Measurements from ENCODE around the gene ALAS2. TPM values are rescaled to one million over a fixed set of nuclear protein-coding genes. Genes with fewer than 3 reads are reported as not detected.
A peak's percentile ranks its signal among the peaks of the same experiment; 100 is the strongest.
"Not testable (repeated sequence)": the region's sequence is repeated elsewhere in the genome, so short reads cannot be mapped to it uniquely, and the experiment has no call there.

Gene ALAS2
- total RNA-seq, 1 experiment from 2014 or later = not detected

DNA sequence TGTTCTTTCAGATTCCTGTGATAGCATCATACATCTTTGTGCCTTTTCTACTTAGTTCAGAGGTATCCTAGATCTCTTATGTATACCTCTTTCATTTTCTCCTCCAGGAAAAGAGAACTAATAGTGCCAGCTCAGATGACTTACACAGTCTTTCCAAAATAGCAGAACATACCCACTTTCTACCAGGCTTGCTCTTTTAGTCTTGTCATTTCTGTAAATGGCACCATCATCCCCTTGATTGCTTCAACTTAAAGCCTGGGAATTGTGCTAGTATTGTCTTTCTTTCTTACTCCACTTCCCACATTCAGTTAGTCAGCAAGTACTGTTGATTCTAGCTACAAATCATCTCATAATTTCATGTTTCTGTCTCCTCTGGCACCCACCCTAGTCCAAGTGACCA is 25.5 kb downstream of the ALAS2 start:
- DNase-seq (ENCODE audit: low spot score) = no peak

DNA sequence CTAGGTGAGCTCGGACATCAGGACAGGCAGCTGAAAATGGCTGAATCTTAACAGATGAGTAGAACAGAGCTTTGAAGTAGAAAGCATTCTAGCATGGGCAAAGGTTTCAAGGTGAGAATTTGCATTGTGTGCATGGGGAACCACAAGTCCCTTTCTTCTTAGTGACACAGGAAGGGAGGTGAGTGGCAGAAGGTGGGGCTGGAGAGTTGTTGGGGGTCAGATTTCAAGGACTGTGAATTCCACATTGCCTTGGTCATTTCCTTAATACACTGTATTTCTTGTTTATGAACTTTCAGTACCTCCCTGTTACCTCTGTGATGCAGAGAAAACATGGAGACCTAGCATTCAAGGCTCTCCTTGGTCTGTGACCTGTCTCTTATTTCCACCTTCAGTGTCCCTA is 26.5 kb downstream of the ALAS2 start:
- no peak for DNase-seq (ENCODE audit: low spot score)

DNA sequence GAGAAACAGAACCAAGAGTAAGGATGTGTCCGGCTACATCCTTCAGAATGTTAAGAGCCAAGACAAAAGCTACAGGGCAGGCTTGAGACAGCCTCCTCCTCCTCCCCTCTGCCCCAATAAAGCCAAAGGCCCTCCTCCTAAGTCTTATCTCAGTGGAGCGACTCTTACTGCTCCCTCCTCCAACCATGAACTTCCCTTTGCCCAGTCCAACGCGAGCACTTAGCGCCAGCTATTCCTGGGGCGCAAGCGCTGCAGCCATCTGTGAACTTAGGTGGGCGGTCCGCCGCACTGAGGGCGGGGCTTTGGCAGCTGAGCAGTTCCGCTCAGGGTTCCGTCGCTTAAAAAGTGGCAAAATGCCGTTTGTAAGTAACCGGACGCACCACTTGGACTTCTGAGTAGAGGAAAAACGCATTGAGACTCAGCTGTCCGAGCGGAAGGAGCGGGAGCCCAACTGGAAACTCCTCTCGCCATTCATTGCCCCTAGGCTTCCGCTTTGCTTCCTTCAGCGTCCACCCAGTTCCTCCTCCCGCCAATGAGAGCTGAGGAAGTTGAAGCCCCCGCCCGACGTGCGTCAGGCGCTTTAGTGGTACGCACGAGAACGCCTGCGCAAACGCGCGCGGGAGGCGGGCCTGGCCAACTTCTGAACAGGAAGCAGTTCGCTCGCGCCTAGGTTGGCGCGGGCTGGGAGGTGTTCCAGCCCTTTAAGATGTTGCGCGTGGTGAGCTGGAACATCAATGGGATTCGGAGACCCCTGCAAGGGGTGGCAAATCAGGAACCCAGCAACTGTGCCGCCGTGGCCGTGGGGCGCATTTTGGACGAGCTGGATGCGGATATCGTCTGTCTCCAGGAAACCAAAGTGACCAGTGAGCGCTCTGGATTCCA is 30.8 kb downstream of the ALAS2 start, which contains the start of gene APEX2:
Gene APEX2, plus strand, starts transcription at position 647 of the 882 bp plus-strand sequence. Its CDS starts 60 bp downstream, at position 707.
- DNase-seq (ENCODE audit: low spot score) = peak; percentile 91

DNA sequence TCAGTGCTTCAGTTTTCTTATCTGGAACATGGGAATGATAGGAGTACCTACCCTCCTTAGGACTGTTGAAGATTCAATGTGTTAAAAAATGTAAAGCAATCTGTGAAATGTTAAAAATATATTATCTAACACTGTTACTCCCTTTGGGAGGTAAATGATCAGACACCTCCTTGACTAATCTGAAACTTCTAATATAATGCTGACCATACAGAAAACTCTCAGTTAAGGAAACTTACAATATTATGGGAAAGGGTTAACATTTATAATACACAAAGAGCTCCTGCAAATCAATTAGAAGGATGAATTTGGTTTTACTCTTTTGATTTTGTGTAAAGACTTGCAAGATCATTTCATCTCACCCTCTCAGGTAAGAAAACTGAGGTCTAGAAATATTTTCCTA is 35.2 kb downstream of the ALAS2 start:
- DNase-seq (ENCODE audit: low spot score) = no peak

- no peak for DNase-seq (ENCODE audit: low spot score)
Measured at GRCh38 chrX:54994668-54995351, 36.0 kb downstream of the ALAS2 start.

- DNase-seq (ENCODE audit: low spot score) = no peak
Measured at GRCh38 chrX:54994099-54994498, 36.7 kb downstream of the ALAS2 start, which contains the start of gene PFKFB1. Gene PFKFB1 (minus strand): TSS chrX:54994188. CDS start chrX:54994007, 181 bp downstream.

- DNase-seq (ENCODE audit: low spot score) = no peak
Measured at GRCh38 chrX:54992911-54993622, 37.7 kb downstream of the ALAS2 start.

GRCh38 chrX:54991706-54992105 is 39.1 kb downstream of the ALAS2 start:
- no peak for DNase-seq (ENCODE audit: low spot score)

GRCh38 chrX:54983306-54983705 is 47.5 kb downstream of the ALAS2 start:
- not testable (repeated sequence) for DNase-seq (ENCODE audit: low spot score)

GRCh38 chrX:54980334-54980733 is 50.4 kb downstream of the ALAS2 start:
- no peak for DNase-seq (ENCODE audit: low spot score)

- no peak for DNase-seq (ENCODE audit: low spot score)
Measured at GRCh38 chrX:54979432-54979831, 51.3 kb downstream of the ALAS2 start.

DNA sequence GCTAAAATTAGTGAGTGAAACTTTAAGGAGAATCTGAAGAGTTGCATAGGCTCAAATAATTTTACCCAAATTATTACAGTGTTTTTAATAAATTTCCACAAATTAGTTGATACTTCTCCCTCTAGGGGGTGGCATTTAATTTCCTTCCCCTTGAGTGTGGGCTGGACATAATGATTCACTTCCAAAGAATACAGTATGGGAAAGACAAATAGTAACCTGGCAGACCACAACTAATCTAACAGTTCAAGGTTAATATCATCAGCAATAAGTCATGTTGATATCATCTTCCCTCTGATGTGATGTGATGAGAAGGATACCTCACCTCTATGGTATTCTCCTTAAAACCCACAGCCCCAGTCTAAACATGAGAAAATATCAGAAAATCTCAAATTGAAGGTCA is 52.3 kb downstream of the ALAS2 start:
- DNase-seq (ENCODE audit: low spot score) = no peak

DNA sequence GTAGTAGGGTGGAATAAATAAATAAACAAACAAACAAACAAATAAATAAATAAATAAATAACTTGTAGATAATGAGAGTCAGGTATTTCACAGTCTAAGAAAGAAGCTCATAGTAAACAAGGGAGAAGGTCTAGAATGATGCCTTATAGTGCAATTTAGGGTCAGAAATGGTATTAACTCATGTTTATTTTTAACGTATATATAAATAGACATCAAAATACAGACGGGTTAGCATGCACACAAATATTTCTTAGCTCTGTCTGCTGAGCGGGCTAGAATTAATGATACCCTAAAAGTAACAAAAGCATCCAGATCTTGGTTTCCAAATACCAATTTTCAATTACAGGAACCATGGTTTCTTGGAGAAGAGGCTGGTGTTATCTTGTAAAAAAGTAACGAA is 53.4 kb downstream of the ALAS2 start:
- no peak for DNase-seq (ENCODE audit: low spot score)

DNA sequence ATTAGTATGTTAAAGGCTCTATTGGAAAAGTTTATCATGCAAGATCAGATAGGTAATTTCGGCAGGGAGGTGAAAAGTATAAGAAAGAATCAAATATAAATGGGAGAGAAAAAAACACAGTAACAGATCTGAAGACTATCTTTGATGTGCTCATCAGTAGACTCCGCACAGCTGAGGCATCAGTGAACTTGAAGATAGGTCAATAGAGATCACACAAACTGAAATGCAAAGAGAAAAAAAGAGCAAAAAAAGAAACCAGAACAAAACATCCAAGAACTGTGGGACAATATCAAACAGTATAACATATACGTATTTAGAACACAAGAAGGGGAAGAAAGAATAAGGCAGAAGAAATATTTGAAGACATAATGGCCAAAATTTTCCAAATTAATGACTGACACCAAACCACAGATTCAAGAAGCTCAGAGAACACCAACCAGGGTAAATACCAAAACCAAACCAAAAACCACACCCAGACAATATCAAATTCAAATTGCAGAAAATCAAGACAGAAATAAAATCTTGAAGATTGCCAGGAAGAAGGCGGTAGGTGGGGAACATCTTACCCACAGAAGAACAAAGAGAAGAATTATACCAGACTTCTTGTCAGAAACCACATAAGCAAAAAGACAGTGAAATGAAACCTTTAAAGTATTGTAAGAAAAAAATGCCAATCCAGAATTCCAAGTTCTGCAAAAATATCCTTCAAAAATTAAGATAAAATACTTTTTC is 65.8 kb downstream of the ALAS2 start:
- no peak for DNase-seq (ENCODE audit: low spot score)

GRCh38 chrX:54961750-54962149 is 69.0 kb downstream of the ALAS2 start:
- DNase-seq (ENCODE audit: low spot score) = no peak

Other genes with a start within 250 kb of the ALAS2 start
- gene ITIH6, start 232.7 kb downstream of the ALAS2 start, total RNA-seq (2014; rRNA removed; shearing (Covaris generic)) = 0.20 TPM in 1 of 2 replicates, not detected in the other
- gene MAGED2, start 223.2 kb downstream of the ALAS2 start, total RNA-seq (2014; rRNA removed; shearing (Covaris generic)) = 32.8 and 35.4 TPM in 2 replicates
- not detected in 2 replicates for gene TRO, start 110.2 kb downstream of the ALAS2 start, total RNA-seq (2014; rRNA removed; shearing (Covaris generic))
- not detected in 2 replicates for gene PFKFB1, start 36.8 kb downstream of the ALAS2 start, total RNA-seq (2014; rRNA removed; shearing (Covaris generic))
- gene APEX2, start 30.6 kb downstream of the ALAS2 start, total RNA-seq (2014; rRNA removed; shearing (Covaris generic)) = 18.3 and 20.1 TPM in 2 replicates
- not detected in 2 replicates for gene PAGE2B, start 44.1 kb upstream of the ALAS2 start, total RNA-seq (2014; rRNA removed; shearing (Covaris generic))
- not detected in 2 replicates for gene PAGE2, start 58.0 kb upstream of the ALAS2 start, total RNA-seq (2014; rRNA removed; shearing (Covaris generic))
- gene PAGE5, start 189.4 kb upstream of the ALAS2 start, total RNA-seq (2014; rRNA removed; shearing (Covaris generic)) = 0.57 TPM in 1 of 2 replicates, not detected in the other
- not detected in 2 replicates for gene PAGE3, start 233.9 kb upstream of the ALAS2 start, total RNA-seq (2014; rRNA removed; shearing (Covaris generic))